OCI-M2 (cell line): Measurements from ENCODE around the gene EML6.

Source experiments
- DNase-seq: peaks from one replicate; lab custom pipeline; 2025; ENCODE audit not compliant: unreplicated experiment; lab: John Stamatoyannopoulos, UW

Gene EML6

DNA sequence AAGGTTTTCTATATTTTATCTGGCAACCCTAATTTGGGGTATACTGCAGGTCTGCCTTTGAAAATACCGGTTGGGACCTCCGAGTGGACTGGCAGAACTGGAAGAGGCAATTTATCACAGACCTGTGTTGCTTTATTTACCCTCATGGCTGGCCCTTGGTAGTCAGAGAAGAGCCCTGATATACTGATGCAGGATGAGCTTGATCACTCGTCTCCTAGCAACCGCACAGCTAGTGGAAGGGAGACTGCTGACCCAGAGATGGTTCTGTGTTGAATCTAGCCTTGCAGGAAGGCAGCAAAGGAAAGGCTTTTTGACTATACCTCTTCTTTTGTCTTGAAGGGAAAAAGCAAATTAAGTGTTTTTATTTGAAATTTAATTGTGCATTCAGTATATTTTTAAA, 154.7 kb downstream of the EML6 start:
- no peak for DNase-seq

DNA sequence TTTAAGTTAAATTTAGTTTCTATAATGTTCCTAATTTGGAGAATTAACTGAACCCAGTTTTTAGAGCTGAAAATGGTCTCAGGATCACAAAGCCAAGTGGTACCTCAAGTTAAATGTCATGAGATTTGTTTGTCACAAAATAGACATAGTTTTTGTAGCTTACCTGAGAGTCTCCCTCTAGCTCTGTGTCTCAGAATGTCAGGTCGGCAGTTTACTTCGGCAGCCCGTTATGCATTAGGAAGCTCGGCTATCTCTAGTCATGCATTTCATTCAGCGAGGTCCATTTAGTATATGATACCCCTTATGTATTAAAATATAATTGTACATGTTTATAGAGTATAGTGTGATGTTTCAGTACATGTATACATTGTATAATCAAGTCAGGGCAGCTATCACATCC, 155.6 kb downstream of the EML6 start:
- no peak for DNase-seq

DNA sequence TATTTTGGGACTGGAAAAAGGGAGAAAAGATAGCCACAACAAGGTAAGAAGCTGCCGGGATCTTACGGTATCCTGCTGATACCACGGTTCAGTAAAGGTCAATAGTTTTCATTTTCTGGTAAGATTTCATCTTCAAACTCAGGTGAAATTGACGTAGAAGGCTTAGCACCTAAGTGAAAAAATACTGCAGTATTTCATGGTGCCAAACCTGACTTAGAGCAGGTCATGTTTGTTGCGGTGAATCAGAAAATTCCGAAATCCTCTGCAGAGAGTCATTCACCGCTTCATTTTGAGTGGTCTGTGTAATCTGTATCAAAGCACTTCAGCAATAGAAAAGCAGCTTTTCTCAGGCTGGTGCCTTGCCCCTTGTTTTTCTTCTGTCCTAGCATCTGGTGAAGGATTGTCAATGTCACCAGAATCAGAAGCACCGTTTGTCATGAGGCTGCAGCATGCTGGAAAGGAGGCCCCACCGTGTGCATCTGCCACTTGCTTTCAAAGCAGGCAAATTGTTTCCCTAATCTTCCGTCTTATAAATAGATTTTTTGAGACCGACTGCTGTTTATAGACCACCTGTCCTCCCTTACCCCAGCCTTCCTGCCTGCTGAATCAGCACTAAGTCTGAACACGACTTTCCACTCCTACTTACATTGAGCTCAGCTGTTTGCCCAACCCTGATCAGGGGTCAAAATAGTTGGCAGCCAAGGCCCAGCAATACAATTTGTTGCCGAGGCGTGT, 156.3 kb downstream of the EML6 start:
- no peak for DNase-seq

DNA sequence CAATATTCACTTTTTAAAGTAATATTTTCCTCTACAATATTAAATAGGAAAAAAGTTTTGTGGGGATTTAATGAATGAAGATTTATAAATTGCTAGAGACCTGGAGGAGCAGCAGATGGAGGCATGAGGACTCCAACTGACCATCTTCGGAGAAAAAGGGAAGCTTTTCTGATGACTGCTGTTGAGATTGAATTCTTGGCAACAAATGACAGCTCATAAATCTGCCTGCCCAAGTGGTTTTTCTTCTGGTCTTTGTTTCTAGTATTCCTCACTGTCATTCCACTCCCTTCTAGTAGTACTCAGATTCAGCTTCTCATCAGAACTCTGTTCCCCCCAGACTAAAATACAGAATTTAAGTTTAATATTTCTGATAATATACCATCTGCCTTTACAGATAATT, 157.0 kb downstream of the EML6 start:
- DNase-seq: no peak

DNA sequence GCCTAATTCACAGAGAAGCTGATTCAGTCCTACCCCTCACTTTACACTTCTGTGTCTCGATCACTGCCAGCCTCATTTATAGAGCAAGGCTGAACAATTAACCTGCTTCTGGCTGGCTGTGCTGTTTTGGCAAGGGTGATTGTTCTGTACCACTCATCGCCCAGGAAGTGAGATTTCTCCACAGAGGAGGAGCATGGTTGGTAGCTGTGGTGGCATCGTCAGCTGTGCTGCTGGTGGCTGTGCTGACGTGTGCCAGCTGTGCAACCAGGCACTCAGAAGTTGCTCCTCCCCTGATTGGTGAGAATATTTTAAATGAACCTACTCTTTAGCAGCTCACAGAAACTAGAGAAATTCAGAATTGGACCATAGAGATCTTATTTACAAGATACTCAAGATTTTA, 158.3 kb downstream of the EML6 start:
- no peak for DNase-seq

DNA sequence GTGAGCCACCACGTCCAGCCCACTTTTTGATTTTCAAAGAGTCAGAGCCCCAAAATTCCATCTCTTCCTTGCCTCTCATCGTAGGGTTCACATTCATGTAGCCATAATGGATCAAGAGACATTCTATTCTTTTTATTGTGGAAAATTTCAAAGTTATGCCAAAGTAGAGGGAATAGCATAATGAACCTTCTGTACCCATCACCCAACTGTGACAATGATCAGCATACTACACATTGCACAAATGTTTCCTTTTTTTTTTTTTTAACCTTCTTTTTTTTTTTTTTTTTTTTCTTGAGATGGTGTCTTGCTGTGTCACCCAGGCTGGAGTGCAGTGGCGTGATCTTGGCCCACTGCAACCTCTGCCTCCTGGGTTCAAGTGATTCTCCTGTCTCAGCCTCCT, 162.4 kb downstream of the EML6 start:
- no peak for DNase-seq

DNA sequence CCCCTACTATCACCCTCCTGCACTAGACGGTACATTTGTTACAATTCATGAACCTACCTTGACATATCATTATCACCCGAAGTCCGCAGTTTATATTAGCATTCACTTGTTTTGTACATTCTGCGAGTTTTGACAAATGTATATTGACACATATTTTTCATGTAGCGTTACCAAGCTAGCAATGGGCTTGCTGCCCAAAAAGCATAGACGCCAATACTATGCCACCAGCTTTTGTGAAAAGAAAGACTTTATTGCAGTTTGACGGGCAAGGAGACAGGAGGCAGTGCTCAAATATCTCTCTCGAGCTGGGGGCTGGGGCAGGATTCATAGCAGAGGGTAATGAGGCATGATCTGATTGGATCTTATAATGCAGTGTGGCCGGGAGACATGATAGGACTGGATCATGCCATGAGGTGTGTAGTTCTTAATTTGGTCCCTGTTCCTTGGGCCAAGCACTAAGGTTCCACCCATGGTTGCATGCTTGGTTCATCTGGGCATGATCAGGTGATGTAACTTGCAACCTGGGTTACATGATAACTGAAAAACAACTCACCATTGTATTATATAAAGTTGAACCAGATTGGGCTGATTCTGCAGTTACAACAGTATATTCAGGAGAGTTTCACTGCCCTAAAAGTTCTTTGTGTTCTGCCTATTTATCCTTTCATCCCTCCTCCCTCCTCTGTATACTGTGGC, 164.5 kb downstream of the EML6 start:
- no peak for DNase-seq

DNA sequence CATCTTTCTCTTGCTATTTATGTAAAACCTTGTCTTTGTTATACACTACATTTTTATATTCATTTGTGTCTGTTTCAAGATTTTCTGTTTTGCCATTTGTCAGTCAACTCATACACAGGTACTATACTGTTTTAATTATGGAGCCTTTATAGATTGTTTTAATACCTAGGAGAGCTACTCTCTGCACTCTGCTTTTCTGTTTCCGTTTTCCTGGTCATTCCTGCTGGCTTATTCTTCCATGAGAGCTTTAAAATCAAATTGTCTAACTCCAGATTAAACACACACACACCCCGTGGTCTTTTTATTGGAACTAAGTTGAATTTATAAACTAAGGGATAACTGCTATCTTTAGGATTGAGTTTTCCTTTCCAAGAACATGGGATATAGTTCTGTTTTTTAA, 165.6 kb downstream of the EML6 start:
- DNase-seq: no peak

DNA sequence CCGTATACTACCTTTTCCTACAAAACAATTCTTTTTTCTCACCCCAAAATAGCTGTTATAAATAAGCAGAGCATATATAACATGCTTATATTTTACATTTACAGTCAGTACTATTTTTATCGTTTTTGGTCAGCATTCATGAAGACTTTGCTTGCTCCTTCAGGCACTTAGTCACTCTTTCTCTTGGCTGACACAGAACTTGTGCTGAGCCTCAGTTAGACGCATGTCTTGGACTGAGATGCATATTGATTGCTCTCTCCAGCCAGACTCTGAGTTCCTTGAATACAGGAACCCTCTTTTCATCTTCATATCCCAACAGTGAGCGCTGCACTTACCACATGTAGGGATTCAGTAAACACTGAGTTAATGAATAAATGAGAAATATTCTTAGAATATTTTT, 168.4 kb downstream of the EML6 start:
- DNase-seq: no peak

DNA sequence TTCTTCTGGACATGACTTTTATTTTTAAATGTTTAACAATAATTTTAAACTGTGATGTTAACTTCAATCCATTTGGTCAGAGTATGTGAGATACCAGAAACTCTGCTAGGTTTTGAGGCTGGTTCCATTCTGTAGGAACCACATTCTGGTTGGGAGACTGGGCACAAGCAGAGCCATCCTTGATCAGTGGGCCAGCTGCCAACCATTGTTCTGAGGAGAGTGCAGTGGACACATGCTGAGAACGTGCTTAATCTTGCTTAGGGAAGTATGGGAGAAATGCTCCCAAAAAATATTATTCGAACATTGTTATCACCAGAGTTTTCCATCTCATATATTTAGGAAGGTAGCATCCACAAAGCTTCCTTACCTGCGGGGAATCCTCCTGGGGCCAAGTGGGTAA, 171.0 kb downstream of the EML6 start:
- DNase-seq: no peak

DNA sequence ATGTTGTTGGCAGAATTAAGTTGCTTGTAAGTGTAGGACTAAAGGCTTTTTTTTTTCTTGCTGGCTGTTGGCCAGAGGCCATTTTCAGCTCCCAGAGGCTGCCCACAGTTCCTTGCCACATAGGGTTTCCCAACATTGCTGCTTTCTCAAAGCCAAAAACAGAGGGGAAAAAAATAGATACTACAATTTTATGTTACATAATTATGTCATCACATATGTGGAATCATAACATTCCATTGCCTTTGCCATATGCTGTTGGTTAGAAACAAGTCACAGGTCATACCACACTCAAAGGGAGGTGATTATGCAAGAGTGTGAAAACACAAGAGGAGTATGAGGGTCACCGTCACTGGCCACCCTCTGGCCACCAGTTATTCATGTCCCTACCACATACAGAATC, 172.3 kb downstream of the EML6 start:
- DNase-seq: no peak

DNA sequence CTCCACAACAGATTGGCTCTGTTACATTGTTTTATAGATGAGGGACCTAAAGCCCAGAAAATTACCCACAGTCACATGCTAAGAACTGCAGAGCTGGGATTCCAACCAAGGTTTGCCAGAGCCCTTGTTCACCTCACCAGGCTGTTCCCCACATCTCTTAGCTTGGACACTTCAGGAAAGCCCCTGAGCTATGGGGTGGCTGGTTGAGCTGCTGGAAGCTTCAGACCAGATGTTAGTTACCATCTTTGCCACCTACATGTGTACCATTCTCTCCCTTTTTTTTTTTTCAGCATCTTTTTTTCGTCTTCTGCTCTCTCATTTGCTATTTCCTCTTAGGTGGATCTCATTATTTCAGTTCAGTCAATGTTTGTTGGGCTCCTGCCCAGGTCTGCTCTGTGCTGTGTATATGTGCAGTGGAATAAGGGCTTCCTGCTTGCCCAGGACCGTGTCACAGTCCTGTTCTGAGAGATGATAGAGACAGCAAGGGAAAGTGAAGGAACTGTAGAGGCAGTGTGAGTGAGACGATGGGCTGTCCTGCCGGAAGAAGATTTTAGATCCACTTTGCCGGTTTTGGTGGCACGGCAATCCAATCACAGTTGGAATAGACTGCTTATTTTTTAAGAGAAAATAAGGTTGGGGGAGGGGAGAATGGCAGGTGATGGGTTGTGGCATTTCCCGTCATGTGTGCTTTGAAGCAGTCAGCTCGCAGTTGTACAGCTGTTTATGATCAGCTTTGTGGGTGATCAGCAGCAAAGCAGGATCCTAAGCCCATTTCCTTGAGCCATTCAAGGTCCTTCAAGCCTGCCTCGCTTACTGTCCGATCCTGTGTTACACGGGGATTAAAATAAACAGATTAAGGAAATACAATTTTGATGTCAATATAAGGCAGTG, 174.2 kb downstream of the EML6 start:
- DNase-seq: no peak

DNA sequence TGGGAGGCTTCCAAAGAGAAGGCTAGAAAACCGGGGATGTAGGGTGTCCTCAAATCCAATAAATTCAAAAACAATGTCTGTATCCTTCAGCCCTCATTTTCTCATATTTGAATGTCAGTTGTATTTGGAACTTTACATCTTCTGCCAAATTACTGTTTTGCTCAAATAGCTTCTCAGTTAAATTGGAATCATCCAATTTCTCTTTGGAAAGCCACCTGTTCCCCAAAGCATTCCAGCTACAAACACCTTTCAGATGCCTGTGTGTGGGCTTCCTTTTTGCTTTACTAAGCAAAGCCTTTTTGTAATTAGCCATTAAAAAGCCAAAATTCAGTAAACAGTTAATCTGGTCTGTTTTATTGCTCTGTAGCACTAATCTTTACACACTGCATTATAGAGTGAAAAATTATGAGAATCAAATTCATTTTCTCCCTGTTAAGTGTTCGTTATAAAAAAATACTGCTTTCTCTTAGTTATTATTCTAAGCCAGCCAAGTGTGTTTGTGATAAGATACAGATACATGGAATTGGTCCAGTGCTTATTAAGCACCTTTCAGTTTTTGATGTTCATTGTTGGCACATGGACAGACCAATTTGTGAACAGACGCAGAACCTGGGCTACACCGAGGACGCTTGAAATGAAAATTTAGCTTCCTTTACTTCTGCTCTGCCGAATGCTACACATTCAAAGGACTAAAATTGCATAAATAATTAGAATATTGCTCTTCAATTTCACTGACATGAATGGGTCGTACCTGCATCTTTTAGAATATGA, 175.2 kb downstream of the EML6 start:
- DNase-seq: no peak

DNA sequence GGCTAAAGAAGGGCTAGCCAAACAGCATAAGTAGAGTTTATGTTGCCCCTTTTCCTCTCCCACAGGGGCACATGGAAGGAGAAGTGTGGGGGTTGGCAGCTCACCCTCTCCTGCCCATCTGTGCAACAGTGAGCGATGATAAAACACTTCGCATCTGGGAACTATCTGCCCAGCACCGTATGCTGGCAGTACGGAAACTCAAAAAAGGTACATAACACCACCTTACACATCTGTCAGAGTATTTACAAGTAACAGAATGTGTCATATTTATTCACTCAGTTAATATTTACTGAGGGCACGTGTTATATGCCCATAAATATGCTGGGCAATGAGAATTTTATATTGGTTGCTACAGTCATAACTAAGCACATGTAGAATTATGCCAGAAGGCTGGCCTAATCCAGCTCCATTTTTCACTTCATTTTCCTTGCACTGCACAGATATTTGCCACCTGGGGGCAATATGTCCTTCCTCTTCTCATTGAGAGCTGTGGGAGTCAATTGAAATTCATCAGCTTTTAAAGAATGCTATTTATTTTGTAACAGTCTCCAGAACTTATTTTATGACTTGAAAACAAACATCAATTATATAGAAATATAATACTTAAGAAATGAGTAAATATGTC, 176.2 kb downstream of the EML6 start:
- DNase-seq: no peak

DNA sequence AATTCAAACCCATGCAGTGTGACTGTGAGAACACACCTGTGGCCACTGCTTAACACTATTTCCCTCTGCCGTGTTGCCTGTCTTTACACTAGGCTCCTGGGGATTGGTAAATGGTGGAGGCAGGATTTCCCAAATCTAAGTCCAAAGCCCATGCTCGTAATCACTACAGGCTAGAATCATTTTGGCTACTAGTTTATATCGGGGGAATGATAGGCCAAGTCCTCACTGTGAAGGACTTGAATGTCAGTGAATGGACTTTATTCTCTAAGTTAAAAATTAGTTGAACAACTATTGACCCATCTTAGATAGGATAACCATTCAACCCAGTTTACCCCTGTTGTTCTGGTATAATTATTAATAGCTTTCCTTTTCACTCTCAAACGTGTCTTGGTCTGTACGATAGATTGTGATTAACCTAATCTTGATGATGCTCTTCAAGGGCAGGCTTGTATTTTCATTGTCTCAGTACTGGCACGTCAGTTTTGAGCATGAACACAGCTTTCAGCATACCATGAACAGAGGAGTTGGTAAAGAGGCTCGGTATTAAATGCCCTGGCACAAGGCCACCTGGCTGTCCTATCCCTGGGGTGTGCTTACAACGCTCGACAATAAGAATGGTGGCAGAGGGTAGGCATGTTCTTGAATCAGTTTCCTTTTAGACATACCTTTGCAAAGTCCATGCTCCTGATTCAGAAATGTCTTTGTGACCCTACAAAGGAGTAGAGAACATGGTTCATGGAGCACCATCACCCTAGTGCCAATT, 177.9 kb downstream of the EML6 start:
- DNase-seq: no peak

DNA sequence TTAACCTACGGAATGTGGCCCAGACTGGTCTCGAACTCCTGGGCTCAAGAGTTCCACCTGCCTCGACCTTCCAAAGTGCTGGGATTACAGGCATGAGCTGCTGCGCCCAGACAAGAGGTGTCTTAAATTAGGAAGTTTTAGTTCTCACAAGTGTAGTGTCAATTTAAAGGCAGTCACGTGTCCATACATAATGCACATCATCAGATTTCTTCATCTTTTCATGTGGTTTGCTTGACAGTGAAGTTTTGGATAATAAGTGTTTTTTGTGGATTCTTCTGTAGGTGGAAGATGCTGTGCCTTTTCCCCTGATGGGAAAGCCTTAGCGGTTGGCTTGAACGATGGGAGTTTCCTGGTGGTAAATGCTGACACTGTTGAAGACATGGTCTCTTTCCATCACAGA, 179.3 kb downstream of the EML6 start:
- no peak for DNase-seq

DNA sequence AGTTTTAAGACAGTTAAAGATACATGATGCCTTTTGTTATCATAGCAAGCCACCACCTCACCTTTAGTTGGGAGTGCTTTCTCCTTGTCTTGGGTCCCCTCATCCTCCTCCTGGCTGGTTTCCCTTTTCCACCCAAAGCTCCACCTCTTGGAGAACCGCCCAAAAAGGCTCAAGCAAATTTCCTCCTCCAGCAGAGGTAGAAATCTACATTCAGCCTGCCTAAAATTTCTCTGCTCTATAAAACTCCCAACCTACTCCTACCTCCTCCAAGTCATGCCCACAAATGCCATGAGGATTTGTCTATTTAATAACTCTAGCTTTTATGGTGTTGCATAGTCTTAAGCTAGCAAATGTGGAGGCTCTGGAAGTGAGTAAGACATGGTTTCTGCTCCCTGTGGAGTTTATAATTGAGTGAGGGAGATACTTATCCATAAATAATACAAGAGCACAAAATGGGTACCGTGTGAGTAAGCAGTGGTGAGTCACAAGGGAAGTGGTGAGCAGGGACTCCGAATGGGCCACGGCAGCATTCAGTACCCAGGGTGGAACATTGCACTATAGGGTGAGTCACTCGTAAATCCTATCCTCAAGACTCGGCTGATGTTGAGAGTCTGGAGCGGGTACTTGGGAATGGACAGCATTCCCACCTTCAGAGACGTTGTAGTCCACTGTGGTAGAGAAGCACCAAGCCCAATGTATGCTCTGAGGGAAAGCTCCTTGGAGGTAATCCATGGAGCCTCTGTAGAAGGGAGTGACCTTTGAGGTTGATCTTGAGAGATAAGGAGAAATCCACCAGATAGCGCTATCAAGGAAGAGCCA, 180.5 kb downstream of the EML6 start:
- DNase-seq: no peak

DNA sequence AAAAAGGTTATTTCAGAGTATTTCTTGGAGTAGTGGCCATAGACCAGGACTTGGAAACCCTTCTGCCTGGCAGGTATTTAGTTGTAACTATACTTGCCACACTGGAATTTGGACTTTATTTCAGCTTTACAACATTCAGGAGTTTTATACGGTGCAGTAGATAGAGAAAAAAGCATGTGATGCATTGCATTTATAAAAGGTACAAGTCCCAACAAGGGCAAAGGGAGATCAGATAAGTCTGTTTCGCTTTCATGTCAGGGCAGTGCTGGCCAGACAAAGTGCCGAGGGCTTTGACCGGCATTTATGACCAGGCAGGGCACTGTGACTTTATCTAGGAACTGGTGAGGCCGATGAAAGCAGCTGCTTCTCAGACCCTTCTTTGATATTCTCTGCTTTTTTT, 181.4 kb downstream of the EML6 start:
- no peak for DNase-seq

DNA sequence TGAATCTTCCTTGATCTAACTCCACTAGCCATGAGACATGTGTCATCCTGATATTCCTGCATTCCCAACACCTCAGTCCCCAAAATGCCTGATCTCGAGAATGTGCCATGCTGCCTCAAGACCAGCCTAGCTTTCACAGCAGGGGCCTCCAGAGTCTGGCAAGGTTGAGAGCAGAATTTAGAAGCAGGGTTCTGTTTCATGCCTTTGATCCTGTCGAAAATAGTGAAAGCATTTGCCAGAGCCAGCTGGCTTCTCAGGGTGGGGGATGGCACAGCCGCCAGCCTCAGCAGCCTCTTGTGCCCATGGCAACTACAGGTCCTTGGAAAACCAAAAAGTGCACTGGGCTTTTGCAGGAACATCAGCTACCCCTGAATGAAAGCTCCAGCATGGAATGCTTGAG, 183.3 kb downstream of the EML6 start:
- DNase-seq: no peak
